SHP77 (cell line): ENCODE results near the gene NAXD.
"Not testable (repeated sequence)": the region's sequence is repeated elsewhere in the genome, so short reads cannot be mapped to it uniquely, and the experiment has no call there.

Source experiments
- DNase-seq, 2 experiments: peaks; one replicate each; lab custom pipeline; 2025; lab: John Stamatoyannopoulos, UW

The NAXD gene

GRCh38 chr13:110664673-110665072 is 49.3 kb downstream of the NAXD start:
- no peak for DNase-seq

GRCh38 chr13:110665491-110666254 is 50.3 kb downstream of the NAXD start:
- DNase-seq, result no peak

DNA sequence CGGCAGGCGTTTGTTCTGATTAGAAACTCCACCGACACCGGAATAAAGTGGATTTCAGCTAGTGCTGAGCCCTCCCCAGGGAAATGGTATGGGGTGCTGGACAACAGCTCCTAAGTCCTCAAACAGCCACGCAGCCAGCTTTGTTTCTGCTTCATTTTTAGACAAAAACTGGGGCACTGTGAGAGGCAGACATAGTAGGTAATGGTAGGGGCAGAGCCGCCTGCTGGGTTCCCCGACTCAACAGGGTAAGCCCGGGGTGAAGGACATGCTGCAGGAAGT is 50.8 kb downstream of the NAXD start:
- no peak for DNase-seq

- DNase-seq, result no peak
Measured at GRCh38 chr13:110669036-110669435, 53.7 kb downstream of the NAXD start.

DNA sequence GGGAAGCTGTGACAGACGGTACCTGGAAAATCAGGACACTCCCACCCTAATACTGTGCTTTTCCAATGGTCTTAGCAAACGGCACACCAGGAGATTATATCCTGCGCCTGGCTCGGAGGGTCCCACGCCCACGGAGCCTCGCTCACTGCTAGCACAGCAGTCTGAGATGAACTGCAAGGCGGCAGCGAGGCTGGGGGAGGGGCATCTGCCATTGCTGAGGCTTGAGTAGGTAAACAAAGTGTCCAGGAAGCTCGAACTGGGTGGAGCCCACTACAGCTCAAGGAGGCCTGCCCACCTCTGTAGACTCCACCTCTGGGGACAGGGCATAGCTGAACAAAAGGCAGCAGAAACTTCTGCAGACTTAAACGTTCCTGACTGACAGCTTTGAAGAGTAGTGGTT is 54.5 kb downstream of the NAXD start:
- not testable (repeated sequence) for DNase-seq

GRCh38 chr13:110676595-110677587 is 61.5 kb downstream of the NAXD start:
- no peak for DNase-seq

- no peak for DNase-seq
Measured at GRCh38 chr13:110677731-110678545, 62.6 kb downstream of the NAXD start.

- DNase-seq, result peak; percentile 22 to 42
Measured at GRCh38 chr13:110680852-110681251, 65.5 kb downstream of the NAXD start.

- no peak for DNase-seq
Measured at GRCh38 chr13:110681868-110682550, 66.7 kb downstream of the NAXD start.

DNA sequence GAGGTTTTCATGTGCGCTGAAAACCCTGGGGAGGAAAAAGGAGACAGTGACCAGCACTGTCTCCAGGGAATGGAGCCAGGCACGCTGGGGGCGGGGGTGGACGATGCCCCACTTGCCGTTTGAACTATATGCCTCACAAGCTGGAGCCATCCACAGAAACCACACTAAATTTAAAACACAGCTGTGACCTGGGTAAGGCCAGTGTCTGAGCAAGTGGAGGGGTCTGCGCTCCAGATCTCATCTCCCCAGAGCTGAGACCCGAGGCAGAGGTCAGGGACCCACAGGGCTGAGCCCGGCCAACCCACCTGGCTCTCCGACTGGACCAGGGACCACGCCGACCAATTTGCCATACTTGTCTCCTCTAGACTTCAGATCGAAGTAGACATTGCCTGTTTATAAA is 67.4 kb downstream of the NAXD start:
- no peak for DNase-seq

GRCh38 chr13:110683203-110683883 is 68.0 kb downstream of the NAXD start:
- DNase-seq, result peak; percentile 3 to 21

- DNase-seq, result no peak
Measured at GRCh38 chr13:110683921-110684320, 68.6 kb downstream of the NAXD start.

- no peak for DNase-seq
Measured at GRCh38 chr13:110684388-110685056, 69.2 kb downstream of the NAXD start.

- DNase-seq, result no peak
Measured at GRCh38 chr13:110685305-110686020, 70.1 kb downstream of the NAXD start.

DNA sequence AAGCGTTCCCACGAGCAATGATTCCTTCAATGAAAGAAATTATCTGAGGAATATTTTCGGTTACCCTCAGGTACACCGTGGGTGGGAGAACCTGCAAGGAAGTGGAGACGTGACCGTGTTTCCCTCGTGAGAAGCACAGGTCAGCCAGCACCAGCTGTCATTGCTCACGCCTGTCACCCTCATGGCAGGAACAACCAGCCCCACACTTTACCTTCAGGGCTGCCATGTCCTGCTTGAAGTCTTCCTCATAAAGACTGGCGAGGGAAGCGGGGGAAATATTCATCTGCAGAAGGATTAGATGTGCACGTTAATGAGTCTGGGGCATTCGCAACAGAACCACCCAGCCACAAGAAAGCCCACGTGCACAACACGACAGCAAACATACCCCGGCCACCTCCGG is 72.4 kb downstream of the NAXD start:
- DNase-seq, result no peak

DNA sequence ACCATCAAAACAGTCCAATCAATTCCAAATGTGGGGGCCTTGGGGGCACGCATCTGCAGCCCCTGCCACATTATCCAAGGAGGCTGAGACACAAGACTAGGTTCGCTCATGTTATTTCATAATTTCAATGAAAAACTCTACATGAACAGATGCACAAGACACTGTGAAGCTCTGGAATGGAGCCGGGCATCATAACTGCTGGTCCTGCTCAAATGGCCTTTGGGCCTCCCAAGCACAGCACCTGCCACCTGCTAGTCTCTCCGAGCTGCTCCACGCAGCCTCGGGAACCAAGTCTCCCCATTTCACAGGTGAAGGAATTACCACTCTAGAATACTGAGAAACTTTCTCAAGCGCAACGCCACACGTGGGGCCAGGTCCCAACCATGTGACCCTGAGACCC is 73.7 kb downstream of the NAXD start:
- no peak for DNase-seq
